H1 (cell line): ENCODE results near the gene FZD4. TPM values are rescaled to one million over a fixed set of nuclear protein-coding genes. Genes with fewer than 3 reads are reported as not detected.

Experiments
- CTCF ChIA-PET: fragments of 300-600 bp; sonication (Branson Sonifier 250); formaldehyde crosslinking; loops from one replicate; lab custom pipeline; 2021; ENCODE audit not compliant: partially characterized antibody; lab: Charles Lee
- POLR2A ChIA-PET: fragments of 300-600 bp; sonication (Branson Sonifier 250); formaldehyde crosslinking; loops from one replicate; lab custom pipeline; 2021; ENCODE audit warnings: inconsistent platforms; ENCODE audit not compliant: partially characterized antibody; lab: Charles Lee
- DNase-seq, 2 experiments: peaks; one replicate each; pipeline versions ENCODE4 v3.0.0 to v3.0.0-alpha.2; 2010 to 2022; ENCODE audit warnings: low spot score in 2 of 2, low read depth in 1 of 2, mixed read lengths in 1 of 2
- FAIRE-seq: peaks from 2 replicates; lab custom pipeline; 2011; peaks lifted over from hg19 to GRCh38; lab: Jason Lieb, UNC
- H2AFZ ChIP-seq: 2 replicates; pipeline ENCODE4 v1.8.1; 2012; ENCODE audit warnings: low read length, inconsistent platforms
- H2AK5ac ChIP-seq: 2 replicates; pipeline ENCODE4 v1.6.1; 2013; ENCODE audit warnings: low read depth, low read length
- H2BK120ac ChIP-seq: replicated peaks from 2 replicates; pipeline ENCODE3; 2013; ENCODE audit warnings: low read depth, low read length, inconsistent platforms
- H2BK12ac ChIP-seq: 2 replicates; pipeline ENCODE4 v1.6.1; 2013; ENCODE audit warnings: low read depth, low read length
- H2BK15ac ChIP-seq: 2 replicates; pipeline ENCODE4 v1.6.1; 2013; ENCODE audit warnings: low read length
- H2BK20ac ChIP-seq: 2 replicates; pipeline ENCODE4 v1.6.1; 2013; ENCODE audit warnings: low read length
- H2BK5ac ChIP-seq: 2 replicates; pipeline ENCODE4 v1.6.1; 2013; ENCODE audit warnings: low read depth, low read length
- H3K14ac ChIP-seq: 2 replicates; pipeline ENCODE4 v1.6.1; 2013; ENCODE audit warnings: inconsistent platforms; ENCODE audit not compliant: insufficient read length
- H3K18ac ChIP-seq: 2 replicates; pipeline ENCODE4 v1.6.1; 2013; ENCODE audit warnings: low read length; ENCODE audit errors: extremely low read depth
- H3K23ac ChIP-seq: 2 replicates; pipeline ENCODE4 v1.6.1; 2013; ENCODE audit warnings: inconsistent platforms; ENCODE audit not compliant: insufficient read length
- H3K23me2 ChIP-seq: 2 replicates; pipeline ENCODE4 v1.6.1; 2013; ENCODE audit warnings: low read depth, low read length
- H3K27ac ChIP-seq: 2 replicates; pipeline ENCODE4 v1.6.1; 2011; ENCODE audit warnings: low read depth, low read length, inconsistent platforms
- H3K27me3 ChIP-seq, 4 experiments: replicated peaks in 1 of 4; 1 replicate in 1 of 4; 2 replicates in 3 of 4; pipeline versions ENCODE4 v1.6.1 to v1.8.1; 2011 to 2013; ENCODE audit warnings: low read length in 3 of 4, mild to moderate bottlenecking in 3 of 4, inconsistent platforms in 2 of 4, mixed read lengths in 2 of 4, moderate library complexity in 1 of 4; ENCODE audit not compliant: control insufficient read depth in 3 of 4, insufficient read depth in 3 of 4; ENCODE audit errors: extremely low read depth in 1 of 4
- H3K36me3 ChIP-seq, 4 experiments: 2 replicates each; pipeline versions ENCODE4 v1.6.1 to v1.8.1; 2011 to 2013; ENCODE audit warnings: mild to moderate bottlenecking in 4 of 4, low read length in 3 of 4, moderate library complexity in 2 of 4, control low read depth in 1 of 4, inconsistent platforms in 1 of 4; ENCODE audit not compliant: insufficient read depth in 4 of 4, control insufficient read depth in 2 of 4
- H3K4ac ChIP-seq: replicated peaks from 2 replicates; pipeline ENCODE3; 2013; ENCODE audit warnings: low read length, low read depth, mixed read lengths, inconsistent platforms; ENCODE audit not compliant: insufficient read length
- H3K4me1 ChIP-seq, 4 experiments: replicated peaks in 1 of 4; 1 replicate in 1 of 4; 2 replicates in 3 of 4; pipeline versions ENCODE4 v1.6.1 to v1.8.1; 2011 to 2013; ENCODE audit warnings: low read length in 3 of 4, inconsistent platforms in 2 of 4, mixed read lengths in 1 of 4; ENCODE audit not compliant: insufficient read depth in 4 of 4, control insufficient read depth in 3 of 4
- H3K4me2 ChIP-seq, 2 experiments: 2 replicates each; pipeline versions ENCODE4 v1.6.1 to v1.8.1; 2011 to 2013; ENCODE audit warnings: low read depth in 2 of 2, low read length in 2 of 2, control low read depth in 1 of 2, inconsistent platforms in 1 of 2, mild to moderate bottlenecking in 1 of 2; ENCODE audit not compliant: insufficient read depth in 1 of 2
- H3K4me3 ChIP-seq, 4 experiments: fragments of 200-600, 300-600 bp in 1 of 4; sonication (generic), shearing (Covaris generic), sonication (Bioruptor Twin) in 1 of 4; 2 replicates each; pipeline versions ENCODE4 v1.5.1 to v1.8.1; 2011 to 2016; ENCODE audit warnings: low read length in 4 of 4, low read depth in 3 of 4, control low read depth in 2 of 4, inconsistent platforms in 2 of 4, mild to moderate bottlenecking in 2 of 4, mixed read lengths in 1 of 4, moderate library complexity in 1 of 4; ENCODE audit not compliant: insufficient read depth in 2 of 4; ENCODE audit errors: extremely low read depth in 1 of 4
- H3K56ac ChIP-seq: replicated peaks from 2 replicates; pipeline ENCODE3; 2013; ENCODE audit warnings: low read depth, mild to moderate bottlenecking, mixed read lengths, low read length, inconsistent platforms; ENCODE audit not compliant: insufficient read length
- H3K79me1 ChIP-seq: 2 replicates; pipeline ENCODE4 v1.6.1; 2013; ENCODE audit warnings: low read depth, low read length, control low read depth
- H3K79me2 ChIP-seq, 2 experiments: 2 replicates each; pipeline versions ENCODE4 v1.6.1 to v1.8.1; 2012 to 2013; ENCODE audit warnings: low read length in 2 of 2, mild to moderate bottlenecking in 2 of 2, inconsistent platforms in 1 of 2; ENCODE audit not compliant: insufficient read depth in 2 of 2, control insufficient read depth in 1 of 2
- H3K9ac ChIP-seq, 4 experiments: replicated peaks in 1 of 4; 1 replicate in 1 of 4; 2 replicates in 3 of 4; pipeline versions ENCODE4 v1.6.1 to v1.8.1; 2011 to 2013; ENCODE audit warnings: low read depth in 3 of 4, low read length in 3 of 4, control low read depth in 2 of 4, mild to moderate bottlenecking in 2 of 4, moderate library complexity in 2 of 4, inconsistent platforms in 1 of 4; ENCODE audit errors: extremely low read depth in 1 of 4
- H3K9me3 ChIP-seq, 2 experiments: 2 replicates each; pipeline versions ENCODE4 v1.6.1 to v1.8.1; 2012 to 2013; ENCODE audit warnings: mild to moderate bottlenecking in 2 of 2, moderate library complexity in 2 of 2, control low read depth in 1 of 2, inconsistent platforms in 1 of 2, low read depth in 1 of 2, low read length in 1 of 2, mixed read lengths in 1 of 2; ENCODE audit not compliant: insufficient read depth in 2 of 2
- H4K20me1 ChIP-seq, 2 experiments: replicated peaks in 1 of 2; 2 replicates each; pipeline versions ENCODE3 to v1.8.1; 2011 to 2013; ENCODE audit warnings: inconsistent platforms in 2 of 2, low read length in 2 of 2, mild to moderate bottlenecking in 1 of 2; ENCODE audit not compliant: insufficient read depth in 2 of 2, control insufficient read depth in 1 of 2
- H4K5ac ChIP-seq: 2 replicates; pipeline ENCODE4 v1.6.1; 2013; ENCODE audit warnings: low read length, low read depth, mixed read lengths, inconsistent platforms; ENCODE audit not compliant: insufficient read length
- H4K8ac ChIP-seq: 2 replicates; pipeline ENCODE4 v1.8.0; 2013; ENCODE audit warnings: mild to moderate bottlenecking, moderate library complexity, low read length, inconsistent platforms; ENCODE audit not compliant: insufficient read depth; ENCODE audit errors: extremely low read depth
- H4K91ac ChIP-seq: replicated peaks from 2 replicates; pipeline ENCODE3; 2013; ENCODE audit warnings: low read length, mixed read lengths, inconsistent platforms; ENCODE audit not compliant: insufficient read length
- EP300 ChIP-seq, 2 experiments: IDR thresholded peaks; 1 replicate in 1 of 2; 2 replicates in 1 of 2; pipeline ENCODE4 v1.6.1; 2011 to 2012; ENCODE audit warnings: low read depth in 2 of 2, low read length in 2 of 2, mild to moderate bottlenecking in 2 of 2, borderline replicate concordance in 1 of 2, inconsistent platforms in 1 of 2, moderate library complexity in 1 of 2
- SAP30 ChIP-seq: fragments of 300-600 bp; sonication (generic); IDR thresholded peaks from 2 replicates; pipeline ENCODE4 v1.7.1; 2012; ENCODE audit warnings: low read length, moderate library complexity, mild to moderate bottlenecking, inconsistent platforms; ENCODE audit not compliant: insufficient read depth, insufficient replicate concordance
- SP4 ChIP-seq: IDR thresholded peaks from 2 replicates; pipeline ENCODE4 v1.6.1; 2012; ENCODE audit warnings: low read length, inconsistent platforms
- TCF12 ChIP-seq: IDR thresholded peaks from 2 replicates; pipeline ENCODE4 v1.6.1; 2011; ENCODE audit warnings: low read depth, mild to moderate bottlenecking, low read length
- WGBS, 2 experiments: shearing (Covaris generic) in 1 of 2; methylation state at CpG; one replicate each; pipeline versions ENCODE4 v1.1.6 to v1.1.7; 2013 to 2015; ENCODE audit warnings: low lambda C conversion rate in 2 of 2, mixed read lengths in 2 of 2, inconsistent platforms in 1 of 2, low coverage in 1 of 2, missing lambda C conversion rate in 1 of 2; ENCODE audit not compliant: insufficient replicate concordance in 2 of 2, insufficient coverage in 1 of 2, insufficient read length in 1 of 2; ENCODE audit errors: extremely low coverage in 1 of 2, missing lambda C conversion rate in 1 of 2; 5-methylcytosine and 5-hydroxymethylcytosine counted together
- polyA plus RNA-seq, 7 experiments: library from polyadenylated mRNA; depleted of rRNA in 3 of 7; stranded (reverse) in 5 of 7; unstranded in 2 of 7; fragments of >200 nt in 5 of 7; fragments of 200-250 nt in 2 of 7; gene quantifications; 1 replicate in 5 of 7; 2 replicates in 1 of 7; 4 replicates in 1 of 7; pipeline versions ENCODE4 v1.2.1 to v1.2.3, GENCODE V29; 2011 to 2013; ENCODE audit warnings: missing spikeins in 2 of 7, mixed read lengths in 2 of 7
- total RNA-seq: library from RNA; stranded (reverse); fragmentation: NEBNext Ultra II Directional; extraction: Animal tissue kit (Norgen Biotek cat#: 25700); gene quantifications from 2 replicates; pipeline ENCODE4 v1.2.1, GENCODE V29; 2021
- TF ChIP-seq, protein P1 (sequence below): IDR thresholded peaks from 2 replicates; pipeline ENCODE4 v1.6.1; 2011; ENCODE audit warnings: low read length, improper control_type of control experiment

FZD4 gene
- total and polyA plus RNA-seq, 2 of the 8 experiments (the other 6 are each of a cell fraction or from before 2014, with no cell fraction given): 3.1 to 7.1 TPM

GRCh38 chr11:86930957-86931547 is 24.1 kb downstream of the FZD4 start:
- H3K79me2 ChIP-seq: no peaks in the 10 kb centered on the region
- H3K23me2 ChIP-seq: no peaks in the 10 kb centered on the region
- no peak overlapping the region for H3K14ac ChIP-seq
- no peak overlapping the region for H2BK120ac ChIP-seq
- H3K4ac ChIP-seq: no peak overlapping the region
- H3K18ac ChIP-seq: no peak overlapping the region
- no peak overlapping the region for H3K9ac ChIP-seq
- H2BK5ac ChIP-seq: no peak overlapping the region
- no peak overlapping the region for H2BK15ac ChIP-seq
- no peaks in the 10 kb centered on the region for H3K27me3 ChIP-seq
- FAIRE-seq (no peak), DNase-seq (no peak)
- H4K5ac ChIP-seq: no peak overlapping the region
- peaks cover 0 to 8% (median 3%) of the 10 kb centered on the region in 4 experiments; a peak in 4 of 7 replicates for H3K4me1 ChIP-seq
- no peak overlapping the region for H3K4me2 ChIP-seq
- H3K36me3 ChIP-seq: no peaks in the 10 kb centered on the region
- no peaks in the 10 kb centered on the region for H4K20me1 ChIP-seq
- no peak overlapping the region for H4K91ac ChIP-seq
- no peak overlapping the region for H2AK5ac ChIP-seq
- H3K4me3 ChIP-seq: no peak overlapping the region
- H3K9me3 ChIP-seq: no peaks in the 10 kb centered on the region
- no peak overlapping the region for H3K23ac ChIP-seq
- H2BK12ac ChIP-seq: no peak overlapping the region
- no peak overlapping the region for H2AFZ ChIP-seq
- H2BK20ac ChIP-seq: no peak overlapping the region
- ChIA-PET POLR2A (interaction anchor here (0.6 kb wide), 1 partner anchor 167 kb away, joined by 5 read pairs; no protein-coding TSS in a partner anchor), CTCF (interaction anchor here (1.1 to 1.3 kb wide), 2 partner anchors 10 to 11 kb away, joined by 3 to 4 read pairs; no protein-coding TSS in a partner anchor)
- no peak overlapping the region for H3K56ac ChIP-seq
- no peak overlapping the region for H3K27ac ChIP-seq
- H3K79me1 ChIP-seq: no peaks in the 10 kb centered on the region
- 94% methylated on average over 1 of the region's 1 CpG; no CpG with 5 or more reads in 1 of the 2 experiments for WGBS, 2 experiments
- H4K8ac ChIP-seq: no peak overlapping the region
- TF ChIP-seq, protein P1, sequence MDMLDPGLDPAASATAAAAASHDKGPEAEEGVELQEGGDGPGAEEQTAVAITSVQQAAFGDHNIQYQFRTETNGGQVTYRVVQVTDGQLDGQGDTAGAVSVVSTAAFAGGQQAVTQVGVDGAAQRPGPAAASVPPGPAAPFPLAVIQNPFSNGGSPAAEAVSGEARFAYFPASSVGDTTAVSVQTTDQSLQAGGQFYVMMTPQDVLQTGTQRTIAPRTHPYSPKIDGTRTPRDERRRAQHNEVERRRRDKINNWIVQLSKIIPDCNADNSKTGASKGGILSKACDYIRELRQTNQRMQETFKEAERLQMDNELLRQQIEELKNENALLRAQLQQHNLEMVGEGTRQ: no peak
- no peak for TF ChIP-seq TCF12
- TF ChIP-seq SAP30: no peak
- TF ChIP-seq EP300 (IDR thresholded peaks at IDR 0.05; ENCODE audit: borderline replicate concordance in 1 of 2, low read depth in 2 of 2, low read length in 2 of 2): no peak
- no peak for TF ChIP-seq SP4
